GM15510 (cell line): Measurements from ENCODE around the gene NKD1.

Experiments
- POLR2A ChIP-seq: IDR thresholded peaks from 3 replicates; pipeline ENCODE4 v1.6.1; 2011; ENCODE audit warnings: borderline replicate concordance; ENCODE audit not compliant: insufficient read length; ENCODE audit errors: extremely low read depth

The NKD1 gene

GRCh38 chr16:50644245-50644644, 96.0 kb downstream of the NKD1 start:
- no peak for TF ChIP-seq POLR2A

GRCh38 chr16:50644729-50645128, 96.5 kb downstream of the NKD1 start:
- TF ChIP-seq POLR2A, result no peak

- TF ChIP-seq POLR2A, result no peak
Measured at GRCh38 chr16:50645563-50646220, 97.5 kb downstream of the NKD1 start.

GRCh38 chr16:50646345-50646744, 98.1 kb downstream of the NKD1 start:
- TF ChIP-seq POLR2A, result no peak

- TF ChIP-seq POLR2A, result no peak
Measured at GRCh38 chr16:50651835-50652438, 103.7 kb downstream of the NKD1 start.

- no peak for TF ChIP-seq POLR2A
Measured at GRCh38 chr16:50652836-50653425, 104.7 kb downstream of the NKD1 start.

- TF ChIP-seq POLR2A, result no peak
Measured at GRCh38 chr16:50653633-50654519, 105.7 kb downstream of the NKD1 start.

GRCh38 chr16:50655558-50656055, 107.4 kb downstream of the NKD1 start:
- no peak for TF ChIP-seq POLR2A

GRCh38 chr16:50657241-50657640, 109.0 kb downstream of the NKD1 start:
- no peak for TF ChIP-seq POLR2A

- no peak for TF ChIP-seq POLR2A
Measured at GRCh38 chr16:50659806-50660205, 111.6 kb downstream of the NKD1 start.

GRCh38 chr16:50662306-50662940, 114.2 kb downstream of the NKD1 start:
- TF ChIP-seq POLR2A, result no peak

- no peak for TF ChIP-seq POLR2A
Measured at GRCh38 chr16:50664270-50664669, 116.1 kb downstream of the NKD1 start.

- no peak for TF ChIP-seq POLR2A
Measured at GRCh38 chr16:50665128-50665878, 117.1 kb downstream of the NKD1 start.
